Measurements from ENCODE around the gene A1BG.
A peak's percentile ranks its signal among the peaks of the same experiment; 100 is the strongest.

Gene A1BG, protein sequence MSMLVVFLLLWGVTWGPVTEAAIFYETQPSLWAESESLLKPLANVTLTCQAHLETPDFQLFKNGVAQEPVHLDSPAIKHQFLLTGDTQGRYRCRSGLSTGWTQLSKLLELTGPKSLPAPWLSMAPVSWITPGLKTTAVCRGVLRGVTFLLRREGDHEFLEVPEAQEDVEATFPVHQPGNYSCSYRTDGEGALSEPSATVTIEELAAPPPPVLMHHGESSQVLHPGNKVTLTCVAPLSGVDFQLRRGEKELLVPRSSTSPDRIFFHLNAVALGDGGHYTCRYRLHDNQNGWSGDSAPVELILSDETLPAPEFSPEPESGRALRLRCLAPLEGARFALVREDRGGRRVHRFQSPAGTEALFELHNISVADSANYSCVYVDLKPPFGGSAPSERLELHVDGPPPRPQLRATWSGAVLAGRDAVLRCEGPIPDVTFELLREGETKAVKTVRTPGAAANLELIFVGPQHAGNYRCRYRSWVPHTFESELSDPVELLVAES
- 0.27 to 1.2 (median 0.69) reads per million in 4 donors for total RNA-seq

GRCh38 chr19:58352760-58353671 lies at the start of gene A1BG:
A1BG (minus strand) TSS chr19:58353492; CDS start chr19:58353437, 55 bp downstream.
- DNase-seq, result no peak

GRCh38 chr19:58401840-58402421 lies 48.6 kb upstream of the A1BG start:
- no peak for DNase-seq

DNA sequence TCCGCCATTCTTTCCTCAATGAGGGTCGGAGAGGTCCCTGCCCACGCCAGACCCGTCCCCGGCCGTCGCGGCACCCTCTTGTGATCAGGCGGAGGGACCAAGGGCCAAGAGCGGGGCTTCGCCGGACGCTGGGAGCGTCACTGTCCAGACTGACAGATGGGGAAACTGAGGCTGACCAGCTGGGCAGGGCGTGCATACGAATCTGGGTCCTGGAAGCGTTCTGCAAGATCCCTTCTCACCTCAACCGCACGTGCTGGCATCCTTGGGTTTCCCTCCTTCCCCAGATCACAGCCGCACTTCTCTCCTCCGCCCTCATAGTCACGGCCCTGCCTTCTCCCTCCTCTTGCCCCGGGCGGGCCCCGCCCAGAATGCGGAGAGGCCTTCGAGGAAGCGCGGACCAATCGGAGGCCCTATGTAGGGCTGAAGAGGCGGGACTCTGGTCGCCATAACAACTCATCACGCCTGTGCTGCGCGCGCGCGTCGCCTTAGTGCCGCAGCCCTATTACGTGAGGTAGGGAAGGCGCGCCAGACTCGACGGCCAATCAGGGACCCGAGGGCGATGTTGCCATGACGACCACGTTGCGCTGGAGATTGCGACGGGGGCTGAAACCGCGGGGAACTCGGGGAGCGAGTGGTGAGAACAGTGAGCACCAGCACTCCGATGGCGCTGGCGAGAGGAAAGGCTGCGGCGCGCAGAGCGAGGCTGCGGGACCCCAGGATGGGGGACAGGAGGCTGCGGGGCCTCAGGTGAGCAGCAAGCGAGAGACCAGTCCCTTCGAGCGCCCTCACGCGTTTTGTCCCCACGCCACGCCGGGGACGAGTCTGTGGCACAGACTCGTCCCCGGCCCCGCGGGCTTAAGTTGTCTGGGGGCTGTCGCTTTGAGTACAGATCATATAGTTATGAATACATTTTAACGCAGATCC lies 47.9 kb upstream of the A1BG start:
- DNase-seq, result peak; percentile 99 to 100 (median 99)

DNA sequence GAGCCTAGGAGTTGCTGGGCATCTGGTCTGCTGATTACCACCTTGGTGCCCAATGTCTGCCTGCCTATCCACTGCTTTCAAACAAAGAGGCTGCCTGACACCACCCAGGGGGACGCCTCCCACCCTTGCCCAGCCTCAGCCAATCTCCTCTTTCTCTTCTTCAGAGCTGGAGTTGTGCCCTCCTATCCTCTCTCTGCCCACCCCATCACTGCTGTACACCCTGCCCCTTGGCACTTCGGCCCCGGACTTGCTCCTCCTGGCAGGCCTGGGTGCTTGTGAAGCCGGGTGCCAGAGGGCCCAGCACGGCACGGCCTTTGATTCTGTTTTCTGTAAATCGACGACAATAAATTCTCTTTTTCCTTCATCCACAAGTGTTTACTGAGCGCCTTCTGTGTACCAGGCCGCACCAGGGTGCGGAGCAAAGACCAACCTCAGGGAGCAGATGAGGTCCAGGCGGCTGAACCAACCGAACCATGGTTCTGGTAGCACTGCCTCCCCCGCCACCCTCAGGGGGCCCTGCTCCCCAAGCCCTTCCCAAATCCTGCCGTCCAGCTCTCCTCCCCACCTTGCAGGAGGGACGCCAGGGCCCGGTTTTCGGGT lies 47.1 kb upstream of the A1BG start:
- DNase-seq, result no peak

GRCh38 chr19:58399903-58400302 lies 46.6 kb upstream of the A1BG start:
- no peak for DNase-seq

DNA sequence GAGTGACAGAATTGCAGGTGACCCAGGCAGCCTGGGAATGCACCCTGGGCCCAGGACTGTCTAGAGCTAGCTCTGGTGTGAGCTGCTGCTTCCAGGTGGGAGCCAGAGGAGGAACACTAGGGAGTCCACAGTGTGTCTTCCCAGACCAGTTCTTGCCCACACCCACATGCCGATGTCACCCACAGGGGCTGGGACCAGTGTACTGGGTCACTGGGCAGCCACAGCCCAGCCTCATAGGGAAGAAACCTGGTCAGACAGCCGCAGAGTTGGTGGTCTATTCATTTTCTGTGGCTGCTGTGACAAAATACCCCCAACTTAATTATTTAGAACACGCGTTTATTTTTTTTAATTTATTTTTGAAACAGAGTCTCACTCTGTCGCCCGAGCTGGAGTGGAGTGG lies 45.3 kb upstream of the A1BG start:
- no peak for DNase-seq

GRCh38 chr19:58398087-58398486 lies 44.8 kb upstream of the A1BG start:
- DNase-seq, result no peak

DNA sequence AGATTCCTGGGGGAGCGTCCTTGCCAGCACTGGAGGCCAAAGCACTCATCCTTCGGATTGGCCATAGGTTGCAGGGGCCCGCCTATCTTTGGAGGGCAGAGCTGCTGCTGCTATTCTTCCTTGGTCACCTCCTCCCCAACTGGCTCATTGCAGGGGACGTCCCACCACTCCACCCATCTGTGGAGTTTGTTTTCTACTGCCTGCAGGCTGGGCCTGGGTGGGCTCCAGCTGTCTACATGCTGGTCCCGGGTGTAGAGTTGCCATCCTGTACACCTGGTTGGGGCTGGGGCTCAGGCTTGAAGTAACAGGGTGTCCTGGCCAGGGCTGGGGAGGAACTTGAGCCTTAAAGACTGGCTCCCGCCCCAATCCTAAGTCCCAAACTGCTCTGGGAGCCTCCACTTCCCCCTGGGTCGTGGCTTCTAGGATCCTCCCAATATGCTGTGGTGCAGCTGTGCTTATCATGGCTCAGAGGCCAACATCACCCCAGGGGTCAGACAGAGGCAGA lies 44.3 kb upstream of the A1BG start:
- DNase-seq, result no peak

- DNase-seq, result no peak
Measured at GRCh38 chr19:58396691-58397532, 43.6 kb upstream of the A1BG start.

DNA sequence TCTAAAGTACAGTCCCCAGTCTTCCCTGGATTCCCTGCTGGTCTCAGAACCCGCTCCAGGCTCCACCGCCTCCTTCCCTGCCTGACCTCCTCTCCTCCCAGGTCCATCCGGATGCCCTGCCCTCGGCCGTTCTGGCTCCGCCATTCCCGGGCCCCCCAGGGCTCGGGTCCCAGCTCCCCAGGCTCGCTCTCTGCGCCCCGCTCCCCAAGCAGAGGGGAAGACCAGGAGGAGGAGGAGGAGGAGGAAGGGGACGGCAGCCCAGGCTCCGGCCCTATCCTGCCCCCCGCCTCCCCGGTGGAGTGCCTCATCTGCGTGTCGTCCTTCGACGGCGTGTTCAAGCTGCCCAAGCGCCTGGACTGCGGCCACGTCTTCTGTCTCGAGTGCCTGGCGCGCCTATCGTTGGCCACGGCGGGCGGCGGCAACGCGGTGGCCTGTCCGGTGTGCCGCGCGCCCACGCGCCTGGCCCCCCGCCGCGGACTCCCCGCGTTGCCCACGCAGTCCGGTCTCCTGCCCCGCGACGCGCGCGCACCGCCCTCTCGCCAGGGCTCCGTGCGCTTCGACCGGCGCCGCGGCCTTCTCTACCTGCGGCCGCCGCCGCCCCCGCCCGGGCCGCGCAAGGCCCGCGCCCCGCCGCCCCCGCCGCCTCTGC lies 42.8 kb upstream of the A1BG start:
- no peak for DNase-seq

GRCh38 chr19:58395220-58395978 lies 42.1 kb upstream of the A1BG start, which contains the start of gene RNF225:
RNF225 (plus strand) TSS chr19:58395656; CDS start chr19:58396090, 434 bp downstream.
- DNase-seq, result no peak

GRCh38 chr19:58394821-58395219 lies 41.5 kb upstream of the A1BG start:
- no peak for DNase-seq

GRCh38 chr19:58393725-58394033 lies 40.4 kb upstream of the A1BG start:
- no peak for DNase-seq

DNA sequence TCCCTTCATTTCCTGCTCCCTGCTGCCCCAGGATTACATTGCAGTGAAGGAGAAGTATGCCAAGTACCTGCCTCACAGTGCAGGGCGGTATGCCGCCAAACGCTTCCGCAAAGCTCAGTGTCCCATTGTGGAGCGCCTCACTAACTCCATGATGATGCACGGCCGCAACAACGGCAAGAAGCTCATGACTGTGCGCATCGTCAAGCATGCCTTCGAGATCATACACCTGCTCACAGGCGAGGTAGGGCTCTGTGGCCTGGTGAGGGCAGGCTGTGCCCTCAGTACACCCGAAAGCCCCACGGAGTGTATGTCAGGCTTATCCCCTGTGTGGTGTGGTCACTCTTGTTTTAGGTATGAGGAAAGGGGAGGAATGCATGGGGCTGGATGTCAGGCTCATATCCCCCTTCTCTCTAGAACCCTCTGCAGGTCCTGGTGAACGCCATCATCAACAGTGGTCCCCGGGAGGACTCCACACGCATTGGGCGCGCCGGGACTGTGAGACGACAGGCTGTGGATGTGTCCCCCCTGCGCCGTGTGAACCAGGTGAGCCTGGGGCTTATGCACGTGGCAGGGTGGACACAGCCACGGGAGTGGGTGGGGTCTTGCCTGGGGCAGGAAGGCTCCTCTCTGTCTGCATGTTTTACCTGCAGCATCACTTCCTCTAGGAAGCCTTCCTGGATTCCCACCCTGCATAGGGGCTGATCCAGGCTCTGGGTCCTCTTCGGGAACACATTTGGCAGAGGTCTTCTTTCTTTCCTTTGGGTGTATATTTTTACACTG lies 39.8 kb upstream of the A1BG start:
- no peak for DNase-seq

- no peak for DNase-seq
Measured at GRCh38 chr19:58388175-58388526, 34.9 kb upstream of the A1BG start.

- DNase-seq, result no peak
Measured at GRCh38 chr19:58387338-58388174, 34.3 kb upstream of the A1BG start.

DNA sequence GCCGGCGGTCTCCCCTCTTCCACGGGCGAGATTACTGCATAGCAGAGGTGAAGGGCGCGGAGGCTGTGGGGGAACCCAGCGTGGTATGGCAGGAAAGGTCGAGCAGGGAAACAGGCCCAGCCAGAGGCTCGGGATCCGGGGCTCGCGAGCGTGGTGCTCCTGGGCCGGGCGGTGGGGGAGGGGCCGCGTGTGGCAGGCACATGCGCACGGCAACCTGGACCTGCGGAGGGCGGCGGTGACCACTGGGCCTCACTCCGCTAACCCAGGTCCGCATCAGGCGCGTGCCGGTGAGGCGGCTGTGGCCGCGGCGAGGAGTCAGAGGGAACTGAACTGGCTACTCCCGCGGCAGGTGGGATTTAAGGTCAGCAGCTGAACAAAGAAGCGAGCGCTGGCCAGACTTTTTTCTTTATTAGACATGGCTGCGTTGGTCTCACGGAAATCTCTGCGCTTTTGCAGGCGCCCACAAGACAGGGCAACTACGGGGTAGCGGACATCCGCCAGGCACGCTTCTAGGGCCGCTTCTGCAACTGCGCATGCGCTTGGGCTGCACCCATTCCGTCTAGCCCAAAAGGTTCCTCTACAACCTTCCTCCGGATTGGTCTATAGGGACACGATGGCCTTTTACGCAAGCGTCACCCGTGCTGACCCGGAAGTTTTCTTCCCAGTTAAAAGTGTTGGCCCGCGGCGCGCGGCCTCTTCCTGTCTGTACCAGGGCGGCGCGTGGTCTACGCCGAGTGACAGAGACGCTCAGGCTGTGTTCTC lies 33.5 kb upstream of the A1BG start, which contains the start of gene RPS5:
TSS of gene RPS5 (plus strand) at position 694 of the 762 bp plus-strand sequence. CDS start 869 bp downstream, outside the sequence.
- peak; percentile 94 to 99 (median 94) for DNase-seq
